Measurements from ENCODE around the gene FIBP.

Gene FIBP

GRCh38 chr11:65858681-65859087, 29.6 kb downstream of the FIBP start:
- no peak for TF ChIP-seq CTCF (IDR thresholded peaks at IDR 0.05; ENCODE audit: insufficient read depth, low read depth, low read length, missing control alignments)
- H3K4me3 ChIP-seq (ENCODE audit: low read depth, low read length) = peak overlapping the region; percentile 69
- no peak for DNase-seq (ENCODE audit: low read depth)

GRCh38 chr11:65857853-65858680, 30.2 kb downstream of the FIBP start, which contains the start of gene CFL1:
TSS of gene CFL1 (minus strand) at chr11:65858180. CDS start at chr11:65858099, 81 bp downstream.
- H3K4me3 ChIP-seq (ENCODE audit: low read depth, low read length) = peak within 1 kb of the TSS; percentile 79
- no peak for TF ChIP-seq CTCF (IDR thresholded peaks at IDR 0.05; ENCODE audit: insufficient read depth, low read depth, low read length, missing control alignments)
- DNase-seq (ENCODE audit: low read depth) = peak; percentile 99

GRCh38 chr11:65857500-65857852, 30.8 kb downstream of the FIBP start:
- DNase-seq (ENCODE audit: low read depth) = no peak
- no peak for TF ChIP-seq CTCF (IDR thresholded peaks at IDR 0.05; ENCODE audit: insufficient read depth, low read depth, low read length, missing control alignments)
- H3K4me3 ChIP-seq (ENCODE audit: low read depth, low read length) = peak overlapping the region; percentile 79

- peak overlapping the region; percentile 79 for H3K4me3 ChIP-seq (ENCODE audit: low read depth, low read length)
- DNase-seq (ENCODE audit: low read depth) = peak; percentile 85
- no peak for TF ChIP-seq CTCF (IDR thresholded peaks at IDR 0.05; ENCODE audit: insufficient read depth, low read depth, low read length, missing control alignments)
Measured at GRCh38 chr11:65856689-65857499, 31.4 kb downstream of the FIBP start.

GRCh38 chr11:65855927-65856363, 32.3 kb downstream of the FIBP start:
- peak overlapping the region; percentile 79 for H3K4me3 ChIP-seq (ENCODE audit: low read depth, low read length)
- no peak for TF ChIP-seq CTCF (IDR thresholded peaks at IDR 0.05; ENCODE audit: insufficient read depth, low read depth, low read length, missing control alignments)
- peak; percentile 4 for DNase-seq (ENCODE audit: low read depth)

GRCh38 chr11:65854852-65855837, 33.1 kb downstream of the FIBP start:
- no peak for TF ChIP-seq CTCF (IDR thresholded peaks at IDR 0.05; ENCODE audit: insufficient read depth, low read depth, low read length, missing control alignments)
- DNase-seq (ENCODE audit: low read depth) = peak; percentile 1
- no peak overlapping the region for H3K4me3 ChIP-seq (ENCODE audit: low read depth, low read length)

All from GM12865 (cell line).